HG03575 (cell line): ENCODE data around the gene ZBTB43.

ENCODE experiments used
- ATAC-seq: cut with Tn5 transposase; IDR thresholded peaks from one replicate; pipeline ENCODE4 v1.9.1; 2021; ENCODE audit not compliant: unreplicated experiment, insufficient number of reproducible peaks, low FRiP score; ENCODE audit errors: extremely low read depth

ZBTB43 gene

DNA sequence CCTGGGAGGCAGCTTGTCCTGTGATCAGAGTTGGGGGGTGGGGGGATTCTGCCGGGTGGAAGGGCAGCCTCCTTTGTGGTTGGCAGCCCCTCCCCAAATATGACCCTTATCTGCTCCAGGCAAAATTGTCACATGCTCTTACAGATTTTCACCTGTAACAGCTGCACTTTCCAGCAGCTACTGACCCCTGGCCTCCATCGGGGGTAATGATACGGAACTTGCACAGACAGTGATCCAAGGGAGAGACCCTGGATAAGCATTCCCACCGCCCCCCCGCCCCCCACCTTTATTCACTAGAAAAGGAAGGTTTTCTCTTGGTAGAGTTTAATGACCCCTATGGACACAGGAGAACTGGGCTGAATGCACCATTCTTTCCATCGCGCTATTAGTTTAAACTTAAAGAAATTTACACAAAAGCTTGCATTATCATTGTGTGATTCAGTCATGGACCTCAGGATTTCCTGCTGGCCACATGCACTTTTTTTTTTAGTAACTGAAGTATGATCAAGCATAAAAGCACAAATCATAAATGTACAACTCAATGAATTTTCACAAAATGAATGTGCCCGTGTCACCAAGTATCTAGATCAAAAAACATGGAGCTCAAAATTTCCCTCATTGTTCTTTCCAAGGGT, 44.9 kb downstream of the ZBTB43 start:
- no peak for ATAC-seq

DNA sequence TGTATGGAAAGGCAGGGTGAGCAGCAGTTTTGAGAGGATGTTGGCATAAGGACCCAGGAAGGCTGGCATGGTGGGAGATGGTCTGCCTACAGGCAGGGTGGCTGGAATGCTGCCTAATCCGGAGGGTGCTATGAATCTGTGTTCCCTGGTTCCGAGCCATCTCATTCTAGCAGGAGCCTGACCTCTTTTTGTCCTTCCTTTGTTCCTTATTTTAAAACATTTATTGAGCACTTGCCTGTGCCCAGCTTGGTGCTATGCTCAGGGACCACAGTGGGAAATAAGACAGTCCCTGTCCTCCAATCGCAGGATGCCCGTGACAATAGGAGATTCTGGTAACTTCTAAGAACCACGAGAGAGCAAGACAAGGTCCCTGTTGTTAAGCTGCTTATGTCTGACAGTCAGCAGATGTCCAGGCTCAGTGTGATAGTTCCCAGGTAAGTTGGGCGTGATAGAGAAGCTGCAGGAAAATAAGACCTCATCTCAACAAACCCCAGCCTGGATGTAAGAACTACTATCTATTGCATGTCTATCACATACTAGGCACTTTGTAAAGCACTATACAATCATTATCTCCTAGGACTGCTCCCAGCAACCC, 46.5 kb downstream of the ZBTB43 start:
- no peak for ATAC-seq

DNA sequence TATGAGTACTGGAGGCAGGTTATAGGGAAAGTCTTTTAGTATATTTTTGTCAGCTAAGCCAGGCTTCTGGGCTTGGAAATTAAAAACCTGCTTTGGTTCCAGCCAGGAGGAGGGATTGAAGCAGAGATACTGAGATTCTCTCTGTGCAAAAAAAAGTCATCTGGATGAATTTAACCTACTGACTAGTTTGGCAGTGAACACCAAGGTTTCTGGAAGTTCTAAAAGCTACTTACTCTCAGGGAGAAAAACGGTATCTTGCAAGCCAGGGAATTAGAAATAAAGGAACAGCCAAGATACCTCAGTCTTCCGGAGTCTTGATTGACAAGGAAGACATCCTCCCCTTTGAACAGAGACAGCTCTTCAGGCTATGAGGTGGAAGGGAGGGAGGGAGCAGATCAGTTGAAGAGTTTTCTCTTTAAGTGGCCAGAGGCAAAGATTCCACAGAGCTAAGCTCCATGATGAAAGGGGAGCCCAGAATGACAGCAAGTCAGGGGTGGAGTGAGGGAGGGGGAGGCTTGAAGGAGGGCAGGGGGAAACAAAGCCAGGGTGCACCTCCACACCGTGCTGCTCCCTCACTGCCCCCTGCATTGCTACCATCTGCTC, 47.3 kb downstream of the ZBTB43 start:
- no peak for ATAC-seq

DNA sequence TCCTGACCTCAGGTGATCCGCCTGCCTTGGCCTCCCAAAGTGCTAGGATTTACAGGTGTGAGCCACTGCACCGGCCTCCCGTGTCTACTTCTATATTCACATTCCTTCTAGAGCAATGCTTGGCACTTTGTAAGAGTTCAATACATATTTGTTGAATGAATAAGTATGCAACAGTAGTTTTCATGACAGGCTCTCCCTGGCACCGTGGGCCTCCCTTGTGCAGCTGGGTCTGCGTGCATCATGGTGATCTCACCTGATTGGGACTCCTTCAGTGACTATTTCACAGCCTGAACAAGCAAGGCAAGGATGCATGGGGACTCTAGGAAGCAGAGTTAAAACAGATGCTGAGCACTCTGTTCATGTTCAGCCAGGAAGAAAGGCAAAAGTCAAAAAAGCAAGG, 48.8 kb downstream of the ZBTB43 start:
- no peak for ATAC-seq

DNA sequence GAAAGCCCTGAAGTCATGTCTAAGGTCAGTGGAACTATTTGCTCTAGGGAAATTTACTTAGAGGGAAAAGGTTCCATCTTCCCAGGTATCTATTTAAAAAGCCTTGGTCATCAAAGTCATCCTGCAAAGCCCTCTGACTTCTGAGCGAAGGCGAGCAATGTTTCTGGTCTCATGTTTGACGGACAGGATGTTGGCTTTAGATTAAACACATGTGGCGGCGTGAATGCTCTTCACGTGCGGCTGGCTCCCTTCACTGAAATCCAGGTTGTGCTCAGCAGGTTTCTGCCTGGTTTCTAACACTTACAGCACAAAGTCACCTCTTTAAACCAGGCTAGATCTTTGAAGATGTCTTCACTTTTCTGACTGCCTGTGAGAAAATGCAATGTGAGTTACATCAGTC, 49.9 kb downstream of the ZBTB43 start:
- ATAC-seq: no peak

- no peak for ATAC-seq
Observed at GRCh38 chr9:126856326-126856877, 51.6 kb downstream of the ZBTB43 start.

- ATAC-seq: no peak
Observed at GRCh38 chr9:126857261-126857960, 52.6 kb downstream of the ZBTB43 start.

DNA sequence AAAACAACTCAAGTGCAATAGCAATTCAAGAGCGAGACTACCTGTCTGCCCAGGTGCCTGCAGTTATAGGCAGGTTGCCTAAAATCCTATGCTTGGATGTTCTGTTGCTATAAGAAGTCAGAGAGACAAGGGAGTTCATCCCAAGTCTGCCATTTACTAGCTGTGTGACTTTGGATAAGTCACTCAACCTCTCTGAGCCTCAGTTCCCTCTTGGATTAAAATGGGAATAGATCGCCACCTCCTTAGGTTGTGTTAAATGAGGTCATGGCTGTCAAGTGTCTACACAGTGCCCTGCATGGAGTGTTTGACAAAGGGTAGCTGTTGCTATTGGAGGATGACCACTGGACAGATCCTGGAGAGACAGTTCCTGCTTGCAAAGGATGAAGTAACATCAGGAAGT, 54.3 kb downstream of the ZBTB43 start:
- ATAC-seq: no peak

DNA sequence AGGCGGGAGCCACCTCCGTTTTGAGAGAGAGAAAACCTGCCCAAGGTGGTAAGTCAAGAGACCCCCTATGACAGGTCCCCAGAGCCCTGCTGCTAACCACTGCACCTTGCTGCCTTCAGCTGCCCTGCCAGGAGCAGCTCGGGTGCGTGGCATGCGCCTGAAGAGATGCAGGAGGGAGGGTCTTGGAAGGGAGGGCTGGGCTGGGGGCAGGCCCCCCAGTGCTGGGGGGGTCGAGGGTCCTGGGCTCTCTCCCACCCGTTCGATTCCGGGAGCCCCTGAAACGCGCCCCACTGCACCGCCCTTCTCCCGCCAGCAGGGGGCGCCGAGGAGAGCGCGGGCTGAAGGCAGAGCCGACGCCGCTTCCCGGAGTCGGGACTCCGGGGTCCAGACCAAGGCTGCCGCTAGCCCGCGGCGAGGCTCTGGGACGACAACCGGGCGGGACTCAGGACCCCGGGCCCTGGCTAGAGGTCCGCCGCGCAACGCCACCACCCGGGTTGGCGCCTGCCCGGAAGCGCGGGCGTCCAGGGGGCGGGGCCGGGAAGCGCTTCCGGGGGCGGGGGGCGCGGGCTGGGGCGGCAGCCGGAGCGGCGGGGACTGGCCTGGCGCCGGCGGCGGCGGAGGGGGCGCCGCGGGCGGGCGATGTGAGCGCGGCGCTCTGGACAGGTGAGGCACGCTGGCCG, 55.4 kb downstream of the ZBTB43 start, which contains the start of gene ZBTB34:
TSS of gene ZBTB34 (plus strand) at position 563 of the 680 bp plus-strand sequence. CDS start 18,761 bp downstream, outside the sequence.
- ATAC-seq: no peak

- ATAC-seq: no peak
Observed at GRCh38 chr9:126860757-126861466, 56.1 kb downstream of the ZBTB43 start.

DNA sequence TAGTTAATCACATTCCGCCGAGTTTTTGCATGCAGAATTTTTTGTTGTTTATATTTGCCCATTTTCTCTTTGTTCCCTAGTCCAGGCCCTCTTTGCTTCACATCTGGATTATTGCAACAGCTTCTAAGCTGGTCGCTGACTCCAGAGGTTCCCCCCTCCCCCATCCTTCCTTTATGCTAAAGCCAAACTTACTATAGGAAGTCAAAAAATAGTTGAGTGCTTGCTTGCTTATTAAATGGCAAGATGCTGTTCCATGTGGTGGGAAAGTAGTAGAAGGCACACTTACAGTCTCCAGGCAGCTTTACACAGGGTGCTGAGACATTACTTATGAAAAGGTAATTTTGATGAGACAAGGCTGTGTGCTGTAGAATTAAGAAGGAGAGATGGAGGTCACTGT, 56.9 kb downstream of the ZBTB43 start:
- no peak for ATAC-seq

GRCh38 chr9:126862104-126862761, 57.4 kb downstream of the ZBTB43 start:
- no peak for ATAC-seq

DNA sequence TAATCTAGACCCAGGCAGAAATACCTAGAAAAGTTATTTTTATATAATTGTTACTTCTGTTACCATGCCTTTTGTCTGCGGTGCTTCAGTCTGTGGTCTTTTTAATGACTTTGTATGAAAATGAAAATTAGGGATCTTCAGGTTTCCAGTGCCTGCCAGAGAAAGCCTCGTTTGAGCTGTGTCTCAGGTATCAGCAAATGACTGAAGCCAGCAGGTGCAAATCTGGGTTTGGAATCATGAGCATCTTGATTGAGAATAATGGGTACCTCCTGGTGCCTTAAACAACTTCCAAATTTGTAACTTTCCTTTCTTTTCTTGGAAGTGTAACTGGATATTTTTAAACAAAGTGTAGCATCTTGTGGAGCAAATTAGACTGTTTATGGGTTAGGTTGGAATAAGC, 59.9 kb downstream of the ZBTB43 start:
- no peak for ATAC-seq

DNA sequence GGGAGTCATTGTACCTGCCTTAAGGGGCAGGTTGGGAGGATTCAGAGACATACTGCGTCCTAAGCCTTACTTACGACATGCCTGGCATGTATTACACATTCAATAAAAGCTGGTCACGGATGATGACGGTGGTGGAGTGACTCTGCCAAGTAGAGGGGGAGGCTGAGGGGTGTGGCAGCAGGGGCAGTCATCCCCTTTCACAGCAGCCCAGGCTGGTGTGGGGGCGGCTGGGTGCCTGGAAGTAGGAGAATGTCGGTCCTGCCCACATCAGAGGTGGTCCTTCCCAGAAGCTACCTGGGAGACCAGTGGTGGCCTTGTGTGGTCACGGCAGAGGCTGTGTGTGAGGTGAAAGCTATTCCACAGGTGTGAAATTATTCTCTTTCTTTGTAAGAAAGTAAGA, 64.5 kb downstream of the ZBTB43 start:
- no peak for ATAC-seq

GRCh38 chr9:126872516-126872915, 67.7 kb downstream of the ZBTB43 start:
- ATAC-seq: no peak

- ATAC-seq: no peak
Observed at GRCh38 chr9:126874546-126875314, 69.9 kb downstream of the ZBTB43 start.

- ATAC-seq: no peak
Observed at GRCh38 chr9:126875756-126876510, 71.1 kb downstream of the ZBTB43 start.
